ENCODE data around the gene NFAT5.
A peak's percentile ranks its signal among the peaks of the same experiment; 100 is the strongest.
"Not testable (repeated sequence)": the region's sequence is repeated elsewhere in the genome, so short reads cannot be mapped to it uniquely, and the experiment has no call there.

The NFAT5 gene

GRCh38 chr16:69712277-69712676 is 146.5 kb downstream of the NFAT5 start:
- DNase-seq = no peak

GRCh38 chr16:69712914-69713581 is 147.3 kb downstream of the NFAT5 start:
- no peak for DNase-seq

GRCh38 chr16:69717066-69717465 is 151.3 kb downstream of the NFAT5 start:
- no peak for DNase-seq

- DNase-seq = no peak
Measured at GRCh38 chr16:69718111-69718764, 152.5 kb downstream of the NFAT5 start.

GRCh38 chr16:69720822-69721430 is 155.2 kb downstream of the NFAT5 start:
- DNase-seq = no peak

- no peak for DNase-seq
Measured at GRCh38 chr16:69721441-69721957, 155.7 kb downstream of the NFAT5 start.

GRCh38 chr16:69724414-69724873 is 158.7 kb downstream of the NFAT5 start:
- no peak for DNase-seq

- no peak for DNase-seq
Measured at GRCh38 chr16:69724981-69725479, 159.3 kb downstream of the NFAT5 start.

GRCh38 chr16:69725480-69726312 is 159.9 kb downstream of the NFAT5 start:
- no peak for DNase-seq

- DNase-seq = peak; percentile 68
Measured at GRCh38 chr16:69726313-69727060, 160.7 kb downstream of the NFAT5 start, which contains the start of gene NQO1. NQO1 (minus strand) TSS chr16:69726560; CDS start chr16:69726439, 121 bp downstream.

- DNase-seq = no peak
Measured at GRCh38 chr16:69727916-69728270, 162.1 kb downstream of the NFAT5 start.

- DNase-seq = not testable (repeated sequence)
Measured at GRCh38 chr16:69729030-69729429, 163.3 kb downstream of the NFAT5 start.

GRCh38 chr16:69731280-69731679 is 165.5 kb downstream of the NFAT5 start:
- not testable (repeated sequence) for DNase-seq

GRCh38 chr16:69732101-69732500 is 166.3 kb downstream of the NFAT5 start:
- no peak for DNase-seq

GRCh38 chr16:69741519-69741918 is 175.8 kb downstream of the NFAT5 start:
- no peak for DNase-seq

- DNase-seq = no peak
Measured at GRCh38 chr16:69741951-69742904, 176.5 kb downstream of the NFAT5 start.

- no peak for DNase-seq
Measured at GRCh38 chr16:69744363-69745231, 178.8 kb downstream of the NFAT5 start.

- no peak for DNase-seq
Measured at GRCh38 chr16:69745232-69745612, 179.5 kb downstream of the NFAT5 start.

GRCh38 chr16:69745959-69746358 is 180.2 kb downstream of the NFAT5 start:
- no peak for DNase-seq

- no peak for DNase-seq
Measured at GRCh38 chr16:69747115-69747514, 181.3 kb downstream of the NFAT5 start.

Data from NCI-H1694 treated with DMSO at 0.1 percent for 48 hours (cell line).